ENCODE measurements around the gene ALKBH5. TPM values are rescaled to one million over a fixed set of nuclear protein-coding genes. Genes with fewer than 3 reads are reported as not detected.

Gene ALKBH5
- total and polyA plus RNA-seq, 2 of the 8 experiments (the other 6 are each of a cell fraction or from before 2014, with no cell fraction given), result 63.7 to 86.4 TPM

DNA sequence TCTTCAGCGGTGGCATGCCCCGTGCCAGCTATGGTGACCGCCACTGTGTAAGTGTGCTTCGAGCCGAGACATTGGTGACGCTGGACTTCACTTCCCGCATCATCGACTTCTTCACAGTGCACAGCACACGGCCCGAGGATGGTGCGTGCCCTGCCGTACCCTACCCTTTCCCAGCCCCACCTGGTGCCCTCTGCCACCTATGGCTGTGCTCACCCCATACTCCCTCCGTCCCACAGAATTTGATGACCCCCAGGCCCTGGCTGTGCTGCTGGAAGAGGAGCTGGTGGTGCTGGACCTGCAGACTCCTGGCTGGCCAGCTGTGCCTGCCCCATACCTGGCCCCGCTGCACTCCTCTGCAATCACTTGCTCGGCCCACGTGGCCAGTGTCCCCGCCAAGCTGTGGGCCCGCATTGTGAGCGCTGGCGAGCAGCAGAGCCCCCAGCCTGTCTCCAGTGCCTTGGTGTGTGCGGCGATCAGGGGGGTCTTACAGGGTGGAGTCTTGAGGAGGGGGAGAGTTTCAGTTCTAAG lies 51.3 kb downstream of the ALKBH5 start:
- POLR2A ChIA-PET (ENCODE audit: partially characterized antibody), result interaction anchor here (1.0 to 1.9 kb wide), 7 partner anchors 9 to 92 kb away, joined by 3 to 11 read pairs (median 7); partner anchors contain the start of gene MIEF2
- no peak overlapping the region for H3K27ac ChIP-seq (ENCODE audit: low read depth, low read length)
- 95% methylated on average over 21 of the region's 22 CpGs; no CpG with 5 or more reads in 1 of the 2 experiments for WGBS, 2 experiments (ENCODE audit: extremely low coverage in 1 of 2, insufficient coverage in 1 of 2, insufficient read length in 1 of 2, insufficient replicate concordance in 2 of 2, low coverage in 1 of 2, low lambda C conversion rate in 2 of 2, missing lambda C conversion rate in 1 of 2)

More for the DNA sequence above, 51.3 kb downstream of the ALKBH5 start:
- Histone ChIP-seq H3K56ac (replicated peaks; ENCODE audit: insufficient read length, low read depth, low read length) (no peak overlapping the region), H4K5ac (ENCODE audit: insufficient read length, low read depth, low read length) (no peak overlapping the region), H2BK5ac (ENCODE audit: low read depth, low read length) (no peak overlapping the region), H3K23ac (ENCODE audit: insufficient read length) (no peak overlapping the region), H3K4ac (replicated peaks; ENCODE audit: insufficient read length, low read depth, low read length) (no peak overlapping the region), H2AK5ac (ENCODE audit: low read depth, low read length) (no peak overlapping the region), H3K23me2 (ENCODE audit: low read depth, low read length) (no peaks in the 10 kb centered on the region), H3K9me3 (ENCODE audit: insufficient read depth in 2 of 2, low read depth in 1 of 2, low read length in 1 of 2) (no peaks in the 10 kb centered on the region), H3K4me1 (replicated peaks in 1 of 4; ENCODE audit: control insufficient read depth in 3 of 4, insufficient read depth in 4 of 4, low read length in 3 of 4) (peaks cover 0 to 4% (median 0%) of the 10 kb centered on the region in 4 experiments; a peak in 1 of 7 replicates), H3K4me3 (ENCODE audit: extremely low read depth in 1 of 4, insufficient read depth in 2 of 4, low read depth in 3 of 4, low read length in 4 of 4) (no peak overlapping the region), H3K79me2 (ENCODE audit: control insufficient read depth in 1 of 2, insufficient read depth in 2 of 2, low read length in 2 of 2) (peaks cover 0 to 25% of the 10 kb centered on the region in 2 experiments; a peak in 2 of 4 replicates), H3K27me3 (replicated peaks in 1 of 4; ENCODE audit: control insufficient read depth in 3 of 4, extremely low read depth in 1 of 4, insufficient read depth in 3 of 4, low read length in 3 of 4) (peaks cover 0 to 2% (median 0%) of the 10 kb centered on the region in 4 experiments; a peak in 1 of 7 replicates), H2BK12ac (ENCODE audit: low read depth, low read length) (no peak overlapping the region), H2BK20ac (ENCODE audit: low read length) (no peak overlapping the region), H2BK15ac (ENCODE audit: low read length) (no peak overlapping the region), H2AFZ (ENCODE audit: low read length) (no peak overlapping the region), H3K9ac (replicated peaks in 1 of 4; ENCODE audit: extremely low read depth in 1 of 4, low read depth in 3 of 4, low read length in 3 of 4) (no peak overlapping the region), H3K18ac (ENCODE audit: extremely low read depth, low read length) (no peak overlapping the region), H4K20me1 (replicated peaks in 1 of 2; ENCODE audit: control insufficient read depth in 1 of 2, insufficient read depth in 2 of 2, low read length in 2 of 2) (peaks cover 8 to 22% of the 10 kb centered on the region in 2 experiments), H3K79me1 (ENCODE audit: low read depth, low read length) (peaks cover 15% of the 10 kb centered on the region), H3K4me2 (ENCODE audit: insufficient read depth in 1 of 2, low read depth in 2 of 2, low read length in 2 of 2) (no peak overlapping the region), H4K8ac (ENCODE audit: extremely low read depth, insufficient read depth, low read length) (no peak overlapping the region), H3K36me3 (ENCODE audit: control insufficient read depth in 2 of 4, insufficient read depth in 4 of 4, low read length in 3 of 4) (peaks cover 28 to 56% (median 39%) of the 10 kb centered on the region in 4 experiments; a peak in 7 of 8 replicates), H2BK120ac (replicated peaks; ENCODE audit: low read depth, low read length) (no peak overlapping the region), H3K14ac (ENCODE audit: insufficient read length) (no peak overlapping the region), H4K91ac (replicated peaks; ENCODE audit: insufficient read length, low read length) (no peak overlapping the region)
- no peak for DNase-seq (ENCODE audit: low read depth in 1 of 2, low spot score in 2 of 2)
- CTCF ChIA-PET (ENCODE audit: partially characterized antibody), result interaction anchor here (0.7 to 1.6 kb wide), 5 partner anchors 12 to 27 kb away, joined by 3 to 7 read pairs (median 4); no protein-coding TSS in a partner anchor
- TF ChIP-seq BCL11A (IDR thresholded peaks at IDR 0.05; ENCODE audit: low read depth in 2 of 2, low read length in 2 of 2) (no peak), CEBPB (IDR thresholded peaks at IDR 0.05; ENCODE audit: low read depth, low read length) (no peak), SRF (IDR thresholded peaks at IDR 0.05; ENCODE audit: low read depth, low read length) (no peak), CHD2 (IDR thresholded peaks at IDR 0.05; ENCODE audit: low read length) (no peak), ASH2L (IDR thresholded peaks at IDR 0.05; ENCODE audit: low read length) (no peak), SIN3A (conservative IDR thresholded peaks at IDR 0.05 in 1 of 2, IDR thresholded peaks at IDR 0.05 in 1 of 2; ENCODE audit: low read depth in 1 of 2, low read length in 2 of 2) (no peak), SIRT6 (IDR thresholded peaks at IDR 0.05; ENCODE audit: low read length) (no peak)
- FAIRE-seq, result no peak
